Ovary (tissue), 9 donors: Measurements from ENCODE around the gene PDE7B. TPM values are rescaled to one million over a fixed set of nuclear protein-coding genes. Genes with fewer than 3 reads are reported as not detected.

Source experiments
- DNase-seq, 5 donors: peaks; one replicate each; pipeline ENCODE4 v3.0.0-alpha.2; 2019 to 2020
- H3K27ac ChIP-seq, 2 donors: fragments of 200-600 bp; one replicate each; pipeline versions ENCODE4 v1.5.1 to v1.8.0; 2019 to 2022
- H3K27me3 ChIP-seq: fragments of 200-600 bp; one replicate; pipeline ENCODE4 v1.8.0; 2022
- H3K36me3 ChIP-seq: fragments of 200-600 bp; sonication (generic); one replicate; pipeline ENCODE4 v1.5.1; 2019
- H3K4me1 ChIP-seq: one replicate; pipeline ENCODE4 v1.8.1; 2013; ENCODE audit warnings: mild to moderate bottlenecking, moderate library complexity; ENCODE audit not compliant: insufficient read depth
- H3K4me3 ChIP-seq: fragments of 200-600 bp; sonication (generic); one replicate; pipeline ENCODE4 v1.5.1; 2017
- H3K9me3 ChIP-seq, 2 donors: fragments of 200-600 bp in 1 of 2; sonication (generic) in 1 of 2; one replicate each; pipeline versions ENCODE4 v1.5.1 to v1.8.1; 2013 to 2019; ENCODE audit warnings: mild to moderate bottlenecking in 1 of 2, moderate library complexity in 1 of 2
- CTCF ChIP-seq, 3 donors: fragments of 450-650 bp in 2 of 3; fragments of 200-600 bp in 1 of 3; IDR thresholded peaks; one replicate each; pipeline versions ENCODE4 v1.5.1 to v1.8.0; 2016 to 2022; ENCODE audit warnings: antibody characterized with exemption in 3 of 3, mild to moderate bottlenecking in 1 of 3
- EP300 ChIP-seq: sonication (generic); formaldehyde crosslinking; IDR thresholded peaks from one replicate; pipeline ENCODE4 v1.6.1; 2017; ENCODE audit warnings: antibody characterized with exemption
- POLR2A ChIP-seq: fragments of 450-650 bp; IDR thresholded peaks from one replicate; pipeline ENCODE4 v1.6.1; 2017; ENCODE audit warnings: antibody characterized with exemption, mild to moderate bottlenecking, moderate library complexity
- WGBS, 3 donors: extraction: QIAGEN DNeasy Blood & Tissue Kit in 1 of 3; methylation state at CpG; one replicate each; pipeline versions ENCODE4 v1.1.5 to v1.1.7; 2013 to 2017; 5-methylcytosine and 5-hydroxymethylcytosine counted together
- intact Hi-C, 4 donors: fragments of 100-400 bp; cut with DNase I; formaldehyde crosslinking; loops; one replicate each; pipeline versions ENCODE4 v1.11.0 to v1.15.1; 2022 to 2023
- polyA plus RNA-seq, 2 donors: library from polyadenylated mRNA; stranded (reverse); fragments of 200-250 nt in 1 of 2; fragments of 350-450 nt in 1 of 2; fragmentation: Illumina TruSeq in 1 of 2; extraction: RNeasy Lipid Tissue Mini Kit (QIAGEN cat#74804) in 1 of 2; gene quantifications; one replicate each; pipeline ENCODE4 v1.2.3, GENCODE V29; 2013 to 2014
- total RNA-seq, 7 donors: library from RNA; depleted of rRNA in 2 of 7; stranded (reverse); fragments of >200 nt in 2 of 7; fragmentation: NEBNext Ultra II Directional in 3 of 7; extraction: Animal tissue kit (Norgen Biotek cat#: 25700) in 3 of 7; gene quantifications; one replicate each; pipeline versions ENCODE4 v1.1.0 to v1.2.4, GENCODE V29; 2016 to 2023
- donor health status: DM: no; HTN: no; CAD: no; lungs with moderate emphysema.
- donor health status: DM: no; HTN: no; CAD: no.
- donor health status: Bipolar disorder and iron deficiency.
- donor health status: DM: yes; HTN: yes; CAD: no.
- donor health status: DM: no; HTN: no; CAD: no.
- donor health status: DM: yes; HTN: yes; CAD: no.

The PDE7B gene
- total and polyA plus RNA-seq, 9 donors = 11.6 to 62.7 (median 21.6) TPM

DNA sequence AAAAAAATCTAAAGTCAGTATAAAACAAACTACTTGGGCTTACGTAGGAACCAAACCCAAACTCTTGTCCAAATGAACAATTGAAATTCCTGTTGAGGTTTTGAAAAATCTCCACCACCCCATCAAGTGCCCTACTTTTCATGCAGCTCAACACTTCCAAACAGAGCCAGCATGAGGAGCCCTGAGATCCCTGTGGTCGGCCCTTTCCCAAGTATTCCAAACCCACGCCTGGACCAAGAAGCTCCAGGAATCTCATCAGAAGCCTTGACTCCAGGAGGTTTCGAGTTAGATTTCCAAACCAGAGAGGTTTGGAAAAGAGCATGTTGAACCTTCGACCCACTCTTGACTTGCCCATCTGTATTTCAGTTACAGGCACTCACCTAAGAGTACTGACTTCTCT is 219.3 kb downstream of the PDE7B start:
- Histone ChIP-seq H3K4me3 (no peak overlapping the region), H3K9me3 (no peaks in the 10 kb centered on the region), H3K27me3 (no peaks in the 10 kb centered on the region), H3K27ac (no peak overlapping the region), H3K4me1 (peaks cover 6% of the 10 kb centered on the region), H3K36me3 (no peaks in the 10 kb centered on the region)
- 95 to 99% (median 98%) methylated on average over 5 of the region's 5 CpGs for WGBS, 3 donors
- DNase-seq = no peak
- intact Hi-C loops = no loop called here
- TF ChIP-seq EP300 (no peak), CTCF (IDR thresholded peaks at IDR 0.05) (no peak), POLR2A (no peak)

GRCh38 chr6:136072691-136073090 is 221.2 kb downstream of the PDE7B start:
- no peaks in the 10 kb centered on the region for H3K36me3 ChIP-seq
- intact Hi-C loops = no loop called here
- H3K4me1 ChIP-seq = peaks cover 4% of the 10 kb centered on the region
- H3K27ac ChIP-seq = no peak overlapping the region
- WGBS, 3 donors = 96 to 98% (median 98%) methylated on average over 7 of the region's 7 CpGs
- H3K9me3 ChIP-seq = no peaks in the 10 kb centered on the region
- TF ChIP-seq POLR2A (no peak), CTCF (IDR thresholded peaks at IDR 0.05) (no peak), EP300 (no peak)
- H3K27me3 ChIP-seq = no peaks in the 10 kb centered on the region
- H3K4me3 ChIP-seq = no peak overlapping the region
- no peak for DNase-seq

GRCh38 chr6:136073216-136073615 is 221.7 kb downstream of the PDE7B start:
- DNase-seq = no peak
- WGBS, 3 donors = 82 to 87% (median 82%) methylated on average over 5 of the region's 5 CpGs
- Histone ChIP-seq H3K27ac (no peak overlapping the region), H3K36me3 (no peaks in the 10 kb centered on the region), H3K27me3 (no peaks in the 10 kb centered on the region), H3K4me1 (peaks cover 4% of the 10 kb centered on the region), H3K4me3 (no peak overlapping the region), H3K9me3 (no peaks in the 10 kb centered on the region)
- no peak for TF ChIP-seq POLR2A
- no peak for TF ChIP-seq EP300
- no peak for TF ChIP-seq CTCF (IDR thresholded peaks at IDR 0.05)
- intact Hi-C loops = no loop called here

- Histone ChIP-seq H3K9me3 (no peaks in the 10 kb centered on the region), H3K4me1 (peaks cover 2% of the 10 kb centered on the region), H3K27ac (no peak overlapping the region), H3K36me3 (no peaks in the 10 kb centered on the region), H3K4me3 (no peak overlapping the region), H3K27me3 (no peaks in the 10 kb centered on the region)
- DNase-seq = no peak
- 74 to 87% (median 86%) methylated on average over 3 of the region's 3 CpGs for WGBS, 3 donors
- intact Hi-C loops = no loop called here
- TF ChIP-seq POLR2A (no peak), CTCF (IDR thresholded peaks at IDR 0.05) (no peak), EP300 (no peak)
These were observed 225.0 kb downstream of the PDE7B start for GRCh38 chr6:136076496-136076895.
